Measurements from ENCODE around the gene ZFAND3.

DNA sequence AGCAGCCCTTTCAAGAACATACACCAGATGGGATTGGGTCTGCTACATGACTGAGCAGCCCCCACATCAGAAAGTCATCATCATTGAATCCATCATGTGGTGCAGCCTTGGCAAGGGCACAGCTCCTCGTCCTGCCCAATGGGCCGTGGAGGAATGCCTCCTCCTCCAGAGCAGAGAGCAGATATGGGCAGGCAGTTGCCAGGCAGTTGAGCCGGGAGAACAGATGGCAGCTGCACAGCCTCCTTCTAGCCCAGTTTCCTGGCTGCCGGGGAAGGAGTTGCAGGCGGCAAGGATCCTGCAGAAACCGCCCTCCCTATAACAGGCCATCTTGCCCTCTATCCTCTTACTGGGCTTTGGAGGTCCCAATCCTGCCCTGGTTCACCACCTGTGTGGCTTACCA is 11.9 kb upstream of the ZFAND3 start:
- TF ChIP-seq NFYB (IDR thresholded peaks at IDR 0.05; ENCODE audit: insufficient read depth, low read depth, low read length): no peak
- TF ChIP-seq, protein P1, sequence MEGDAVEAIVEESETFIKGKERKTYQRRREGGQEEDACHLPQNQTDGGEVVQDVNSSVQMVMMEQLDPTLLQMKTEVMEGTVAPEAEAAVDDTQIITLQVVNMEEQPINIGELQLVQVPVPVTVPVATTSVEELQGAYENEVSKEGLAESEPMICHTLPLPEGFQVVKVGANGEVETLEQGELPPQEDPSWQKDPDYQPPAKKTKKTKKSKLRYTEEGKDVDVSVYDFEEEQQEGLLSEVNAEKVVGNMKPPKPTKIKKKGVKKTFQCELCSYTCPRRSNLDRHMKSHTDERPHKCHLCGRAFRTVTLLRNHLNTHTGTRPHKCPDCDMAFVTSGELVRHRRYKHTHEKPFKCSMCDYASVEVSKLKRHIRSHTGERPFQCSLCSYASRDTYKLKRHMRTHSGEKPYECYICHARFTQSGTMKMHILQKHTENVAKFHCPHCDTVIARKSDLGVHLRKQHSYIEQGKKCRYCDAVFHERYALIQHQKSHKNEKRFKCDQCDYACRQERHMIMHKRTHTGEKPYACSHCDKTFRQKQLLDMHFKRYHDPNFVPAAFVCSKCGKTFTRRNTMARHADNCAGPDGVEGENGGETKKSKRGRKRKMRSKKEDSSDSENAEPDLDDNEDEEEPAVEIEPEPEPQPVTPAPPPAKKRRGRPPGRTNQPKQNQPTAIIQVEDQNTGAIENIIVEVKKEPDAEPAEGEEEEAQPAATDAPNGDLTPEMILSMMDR (IDR thresholded peaks at IDR 0.05 in 2 of 3, conservative IDR thresholded peaks at IDR 0.05 in 1 of 3; ENCODE audit: control insufficient read depth in 2 of 3, extremely low read depth in 1 of 3, insufficient read depth in 1 of 3, low read depth in 3 of 3, low read length in 3 of 3): no peak
- TF ChIP-seq RFX5 (IDR thresholded peaks at IDR 0.05; ENCODE audit: low read depth, low read length): no peak
- no peak for TF ChIP-seq ZNF274 (IDR thresholded peaks at IDR 0.05; ENCODE audit: insufficient read depth, insufficient read length)
- no peak for TF ChIP-seq GABPA (IDR thresholded peaks at IDR 0.05; ENCODE audit: low read depth)
- TF ChIP-seq MTA2 (IDR thresholded peaks at IDR 0.05; ENCODE audit: low read depth): no peak
- TF ChIP-seq, protein P2, sequence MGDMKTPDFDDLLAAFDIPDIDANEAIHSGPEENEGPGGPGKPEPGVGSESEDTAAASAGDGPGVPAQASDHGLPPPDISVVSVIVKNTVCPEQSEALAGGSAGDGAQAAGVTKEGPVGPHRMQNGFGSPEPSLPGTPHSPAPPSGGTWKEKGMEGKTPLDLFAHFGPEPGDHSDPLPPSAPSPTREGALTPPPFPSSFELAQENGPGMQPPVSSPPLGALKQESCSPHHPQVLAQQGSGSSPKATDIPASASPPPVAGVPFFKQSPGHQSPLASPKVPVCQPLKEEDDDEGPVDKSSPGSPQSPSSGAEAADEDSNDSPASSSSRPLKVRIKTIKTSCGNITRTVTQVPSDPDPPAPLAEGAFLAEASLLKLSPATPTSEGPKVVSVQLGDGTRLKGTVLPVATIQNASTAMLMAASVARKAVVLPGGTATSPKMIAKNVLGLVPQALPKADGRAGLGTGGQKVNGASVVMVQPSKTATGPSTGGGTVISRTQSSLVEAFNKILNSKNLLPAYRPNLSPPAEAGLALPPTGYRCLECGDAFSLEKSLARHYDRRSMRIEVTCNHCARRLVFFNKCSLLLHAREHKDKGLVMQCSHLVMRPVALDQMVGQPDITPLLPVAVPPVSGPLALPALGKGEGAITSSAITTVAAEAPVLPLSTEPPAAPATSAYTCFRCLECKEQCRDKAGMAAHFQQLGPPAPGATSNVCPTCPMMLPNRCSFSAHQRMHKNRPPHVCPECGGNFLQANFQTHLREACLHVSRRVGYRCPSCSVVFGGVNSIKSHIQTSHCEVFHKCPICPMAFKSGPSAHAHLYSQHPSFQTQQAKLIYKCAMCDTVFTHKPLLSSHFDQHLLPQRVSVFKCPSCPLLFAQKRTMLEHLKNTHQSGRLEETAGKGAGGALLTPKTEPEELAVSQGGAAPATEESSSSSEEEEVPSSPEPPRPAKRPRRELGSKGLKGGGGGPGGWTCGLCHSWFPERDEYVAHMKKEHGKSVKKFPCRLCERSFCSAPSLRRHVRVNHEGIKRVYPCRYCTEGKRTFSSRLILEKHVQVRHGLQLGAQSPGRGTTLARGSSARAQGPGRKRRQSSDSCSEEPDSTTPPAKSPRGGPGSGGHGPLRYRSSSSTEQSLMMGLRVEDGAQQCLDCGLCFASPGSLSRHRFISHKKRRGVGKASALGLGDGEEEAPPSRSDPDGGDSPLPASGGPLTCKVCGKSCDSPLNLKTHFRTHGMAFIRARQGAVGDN (IDR thresholded peaks at IDR 0.05): no peak
- no peak for TF ChIP-seq HDAC6 (IDR thresholded peaks at IDR 0.05; ENCODE audit: unreplicated experiment)
